ENCODE data around the gene RNASE9. TPM values are rescaled to one million over a fixed set of nuclear protein-coding genes. Genes with fewer than 3 reads are reported as not detected.
A peak's percentile ranks its signal among the peaks of the same experiment; 100 is the strongest.

The RNASE9 gene
- total and polyA plus RNA-seq, 2 experiments from 2014 or later = 0.24 TPM; not detected in 1

- TF ChIP-seq, protein P1, sequence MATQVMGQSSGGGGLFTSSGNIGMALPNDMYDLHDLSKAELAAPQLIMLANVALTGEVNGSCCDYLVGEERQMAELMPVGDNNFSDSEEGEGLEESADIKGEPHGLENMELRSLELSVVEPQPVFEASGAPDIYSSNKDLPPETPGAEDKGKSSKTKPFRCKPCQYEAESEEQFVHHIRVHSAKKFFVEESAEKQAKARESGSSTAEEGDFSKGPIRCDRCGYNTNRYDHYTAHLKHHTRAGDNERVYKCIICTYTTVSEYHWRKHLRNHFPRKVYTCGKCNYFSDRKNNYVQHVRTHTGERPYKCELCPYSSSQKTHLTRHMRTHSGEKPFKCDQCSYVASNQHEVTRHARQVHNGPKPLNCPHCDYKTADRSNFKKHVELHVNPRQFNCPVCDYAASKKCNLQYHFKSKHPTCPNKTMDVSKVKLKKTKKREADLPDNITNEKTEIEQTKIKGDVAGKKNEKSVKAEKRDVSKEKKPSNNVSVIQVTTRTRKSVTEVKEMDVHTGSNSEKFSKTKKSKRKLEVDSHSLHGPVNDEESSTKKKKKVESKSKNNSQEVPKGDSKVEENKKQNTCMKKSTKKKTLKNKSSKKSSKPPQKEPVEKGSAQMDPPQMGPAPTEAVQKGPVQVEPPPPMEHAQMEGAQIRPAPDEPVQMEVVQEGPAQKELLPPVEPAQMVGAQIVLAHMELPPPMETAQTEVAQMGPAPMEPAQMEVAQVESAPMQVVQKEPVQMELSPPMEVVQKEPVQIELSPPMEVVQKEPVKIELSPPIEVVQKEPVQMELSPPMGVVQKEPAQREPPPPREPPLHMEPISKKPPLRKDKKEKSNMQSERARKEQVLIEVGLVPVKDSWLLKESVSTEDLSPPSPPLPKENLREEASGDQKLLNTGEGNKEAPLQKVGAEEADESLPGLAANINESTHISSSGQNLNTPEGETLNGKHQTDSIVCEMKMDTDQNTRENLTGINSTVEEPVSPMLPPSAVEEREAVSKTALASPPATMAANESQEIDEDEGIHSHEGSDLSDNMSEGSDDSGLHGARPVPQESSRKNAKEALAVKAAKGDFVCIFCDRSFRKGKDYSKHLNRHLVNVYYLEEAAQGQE (IDR thresholded peaks at IDR 0.05; ENCODE audit: unreplicated experiment) = no peak
- TF ChIP-seq POLR2AphosphoS5 (IDR thresholded peaks at IDR 0.05; ENCODE audit: low read depth) (no peak), NANOG (IDR thresholded peaks at IDR 0.05; ENCODE audit: borderline replicate concordance) (no peak), JUNB (IDR thresholded peaks at IDR 0.05; ENCODE audit: unreplicated experiment) (no peak), EZH2phosphoT487 (IDR thresholded peaks at IDR 0.05; ENCODE audit: unreplicated experiment) (no peak)
Measured at GRCh38 chr14:20553024-20553423, 7.8 kb downstream of the RNASE9 start (continued).

- no peak overlapping the region for H3K4me2 ChIP-seq
- TF ChIP-seq ZNF114 (CRISPR knock-in tag; IDR thresholded peaks at IDR 0.05) (no peak), EZH2phosphoT487 (IDR thresholded peaks at IDR 0.05; ENCODE audit: unreplicated experiment) (no peak), JUNB (IDR thresholded peaks at IDR 0.05; ENCODE audit: unreplicated experiment) (no peak), ZNF331 (CRISPR knock-in tag; IDR thresholded peaks at IDR 0.05; ENCODE audit: low read depth) (no peak), STAT1 (IDR thresholded peaks at IDR 0.05; ENCODE audit: unreplicated experiment) (no peak), POLR2AphosphoS5 (IDR thresholded peaks at IDR 0.05; ENCODE audit: low read depth) (no peak), ZNF462 (CRISPR knock-in tag; IDR thresholded peaks at IDR 0.05) (no peak), CREB1 (CRISPR knock-in tag; IDR thresholded peaks at IDR 0.05; ENCODE audit: low read depth) (no peak), NANOG (IDR thresholded peaks at IDR 0.05; ENCODE audit: borderline replicate concordance) (no peak)
- TF ChIP-seq, protein P1 (IDR thresholded peaks at IDR 0.05; ENCODE audit: unreplicated experiment) = no peak
- H3K4me3 Mint-ChIP-seq = no peak overlapping the region
- H4K20me1 ChIP-seq (replicated peaks; ENCODE audit: insufficient read depth) = no peaks in the 10 kb centered on the region
- H3K36me3 ChIP-seq (ENCODE audit: insufficient read depth) = no peaks in the 10 kb centered on the region
- no peak overlapping the region for H3K4me3 ChIP-seq
- peak; percentile 16 for DNase-seq (ENCODE audit: low spot score)
- 0 out of 2 replicates have a peak, but pooled peaks cover 8% of the 10 kb centered on the region for H3K4me1 ChIP-seq (ENCODE audit: insufficient read depth)
- H3K9me2 ChIP-seq (ENCODE audit: insufficient read depth) = peaks cover 12% of the 10 kb centered on the region
- no peaks in the 10 kb centered on the region for H3K36me3 Mint-ChIP-seq (ENCODE audit: low read depth)
- H3K27me3 Mint-ChIP-seq (ENCODE audit: insufficient read depth, low read depth, poor library complexity) = peaks cover 2% of the 10 kb centered on the region
- no peaks in the 10 kb centered on the region for H3F3A ChIP-seq (replicated peaks; ENCODE audit: low read depth)
- peaks cover 10% of the 10 kb centered on the region for H3K4me1 Mint-ChIP-seq
- H3K27ac ChIP-seq (ENCODE audit: low read depth) = no peak overlapping the region
- no peaks in the 10 kb centered on the region for H3K27me3 ChIP-seq (ENCODE audit: insufficient read depth)
- no peaks in the 10 kb centered on the region for H3K9me3 Mint-ChIP-seq
- ATAC-seq = peak; percentile 81
- no peak overlapping the region for H3K27ac Mint-ChIP-seq
- peak overlapping the region; percentile 40 for H2AFZ ChIP-seq
- no peaks in the 10 kb centered on the region for H3K79me2 ChIP-seq (replicated peaks; ENCODE audit: insufficient read depth)
Measured at GRCh38 chr14:20551606-20552005, 9.2 kb downstream of the RNASE9 start.

Measured in GM23338 (cell line).